Raji (cell line): Measurements from ENCODE around the gene SLC30A9.

Experiments used
- POLR2A ChIP-seq: IDR thresholded peaks from 2 replicates; pipeline ENCODE4 v1.6.1; 2011; ENCODE audit warnings: low read depth, low read length, control low read depth; ENCODE audit not compliant: insufficient read depth

Gene SLC30A9

DNA sequence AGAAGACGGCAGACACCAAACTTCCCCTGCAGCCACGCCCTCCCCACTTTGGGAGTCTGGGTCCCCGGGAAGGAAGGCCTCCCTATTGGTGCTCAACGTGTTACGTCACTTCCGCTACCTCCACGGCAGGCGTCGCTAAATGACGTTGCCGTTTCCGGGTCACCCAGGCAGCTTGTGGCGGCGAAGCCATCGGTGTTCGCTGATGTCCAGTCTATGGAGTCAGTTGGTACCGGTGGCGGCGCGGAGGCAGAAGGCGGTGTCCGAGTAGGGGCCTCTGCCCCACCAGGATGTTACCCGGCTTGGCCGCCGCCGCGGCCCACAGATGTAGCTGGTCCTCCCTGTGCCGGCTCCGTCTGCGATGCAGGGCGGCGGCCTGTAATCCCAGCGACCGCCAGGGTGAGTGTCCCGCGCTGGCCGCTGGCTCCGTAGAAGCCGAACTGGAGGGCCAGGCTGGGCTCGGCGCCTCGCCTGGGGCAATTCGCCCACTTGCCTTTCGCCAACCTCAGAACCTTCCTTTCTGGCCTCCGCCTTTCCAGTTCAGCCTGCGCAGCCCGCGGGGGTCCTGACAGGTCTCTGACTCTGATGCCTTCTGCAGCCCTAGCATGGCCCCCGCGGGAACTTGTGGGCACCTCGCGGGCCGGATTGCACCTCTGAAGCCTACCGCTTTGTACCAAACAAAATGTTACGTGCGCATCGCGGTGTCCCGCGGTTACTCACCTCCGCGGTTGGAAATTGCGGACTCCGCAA, at the start of gene SLC30A9:
SLC30A9 (plus strand) TSS at position 166 of the 747 bp plus-strand sequence; CDS start at position 288, 122 bp downstream.
- TF ChIP-seq POLR2A, result peak; percentile 94

DNA sequence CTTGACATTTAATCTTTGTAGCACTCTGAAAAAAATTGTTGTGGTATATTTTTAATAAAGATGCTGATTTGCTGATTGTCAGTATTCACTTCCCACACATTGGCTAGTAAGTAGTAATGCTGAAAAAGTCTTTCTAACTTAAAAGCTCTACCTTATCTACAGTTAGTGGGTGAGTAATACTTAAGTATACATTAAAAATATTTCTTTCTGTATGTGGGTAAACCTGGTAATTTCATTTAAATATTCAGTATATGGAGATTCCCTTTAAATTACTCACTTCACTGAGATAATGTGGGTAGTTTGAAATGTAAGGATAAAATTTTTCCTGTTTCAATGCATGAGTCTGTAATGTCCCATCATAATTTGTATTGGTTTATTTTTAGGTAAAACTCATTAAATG, 49.5 kb upstream of the SLC30A9 start:
- no peak for TF ChIP-seq POLR2A

DNA sequence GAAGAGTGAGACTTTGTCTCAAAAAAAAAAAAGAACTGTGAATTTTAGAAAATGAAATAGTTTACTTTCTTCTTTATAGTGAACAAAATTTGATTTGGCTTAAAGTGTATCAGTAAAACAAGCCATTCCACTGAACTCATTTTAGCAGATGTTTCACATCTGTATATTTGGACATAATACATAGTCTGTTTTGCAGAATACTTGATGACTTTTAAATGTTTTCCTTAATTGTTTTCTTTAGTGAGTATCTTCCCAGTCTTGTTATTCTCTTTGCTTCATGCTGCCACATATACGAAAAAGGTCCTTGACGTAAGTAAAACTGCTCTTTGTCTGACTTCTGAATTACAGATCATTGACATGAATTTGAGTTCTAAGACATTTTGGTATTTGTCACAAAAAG, 46.8 kb upstream of the SLC30A9 start:
- TF ChIP-seq POLR2A, result no peak

DNA sequence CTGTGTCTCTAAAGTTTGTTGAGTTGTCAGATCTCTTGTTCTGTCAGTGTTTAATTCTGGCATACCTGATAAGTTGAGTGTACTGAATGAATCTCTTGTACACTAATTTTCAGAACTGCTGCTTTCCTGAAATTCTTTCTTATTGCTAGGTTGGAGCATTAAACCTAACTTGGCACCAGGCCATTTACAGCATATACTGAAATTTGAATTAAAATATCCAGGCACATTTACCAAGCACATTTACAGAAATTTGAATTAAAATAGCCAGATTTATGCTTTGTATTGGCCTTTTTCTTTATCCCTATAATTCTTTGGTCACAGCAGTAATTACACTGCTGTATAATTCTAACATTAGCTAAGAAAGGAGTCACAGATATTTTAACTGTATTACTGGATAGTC, 46.2 kb upstream of the SLC30A9 start:
- TF ChIP-seq POLR2A, result no peak

DNA sequence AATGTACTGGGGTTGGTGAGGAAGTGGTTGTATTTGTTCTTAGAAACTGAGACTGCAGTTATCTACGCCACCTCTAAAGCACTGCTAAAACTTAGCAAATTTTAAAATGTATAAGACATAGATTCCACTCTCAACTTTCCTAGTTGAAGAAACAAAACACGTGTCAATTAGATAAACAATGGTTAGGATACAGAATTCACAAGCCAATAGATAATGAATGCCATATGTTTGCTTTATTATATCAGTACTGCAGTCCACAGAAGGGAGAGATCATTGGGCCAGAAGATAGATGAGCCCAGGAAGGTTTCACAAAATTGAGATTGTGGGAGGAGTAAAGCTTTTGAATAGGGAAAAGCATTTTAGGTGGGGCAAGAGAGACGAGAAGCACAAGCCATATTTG, 40.8 kb upstream of the SLC30A9 start:
- TF ChIP-seq POLR2A, result no peak

DNA sequence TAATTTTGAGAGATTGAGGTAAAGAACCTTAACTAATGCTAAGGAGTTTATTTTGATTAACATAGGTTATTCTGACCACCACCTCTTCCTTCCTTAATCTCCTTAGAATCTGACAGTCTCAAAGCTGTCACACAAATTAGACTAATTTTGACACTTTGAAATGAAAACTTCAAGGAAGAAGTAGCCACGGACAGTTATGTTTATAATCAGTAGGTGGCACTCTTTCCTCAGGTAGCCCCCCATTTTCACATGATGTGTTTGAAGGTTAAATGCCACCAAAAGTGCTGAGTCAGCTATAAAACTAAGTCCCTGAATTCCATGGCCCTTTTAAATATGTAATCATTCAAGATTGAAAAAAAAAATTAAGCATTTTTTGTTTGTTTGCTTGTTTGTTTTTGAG, 32.7 kb upstream of the SLC30A9 start:
- TF ChIP-seq POLR2A, result no peak

DNA sequence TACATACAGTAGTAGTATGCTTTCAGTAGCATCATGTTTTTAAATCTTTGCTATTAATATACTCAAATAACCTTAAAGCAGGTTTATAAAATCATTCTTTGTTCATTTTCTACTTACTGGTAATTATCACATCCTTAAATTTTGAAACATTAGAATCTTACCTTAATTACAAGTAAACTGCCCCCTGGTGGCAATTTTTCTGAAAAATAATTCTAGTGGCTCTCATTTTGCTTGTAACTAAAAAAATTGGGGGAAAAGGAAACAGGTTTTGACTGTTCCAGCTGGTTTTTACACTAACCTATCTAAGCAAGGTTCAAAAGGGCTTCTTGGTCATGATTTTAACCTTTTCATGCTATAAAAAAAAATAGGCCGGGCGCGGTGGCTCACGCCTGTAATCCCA, 27.2 kb upstream of the SLC30A9 start:
- TF ChIP-seq POLR2A, result no peak

DNA sequence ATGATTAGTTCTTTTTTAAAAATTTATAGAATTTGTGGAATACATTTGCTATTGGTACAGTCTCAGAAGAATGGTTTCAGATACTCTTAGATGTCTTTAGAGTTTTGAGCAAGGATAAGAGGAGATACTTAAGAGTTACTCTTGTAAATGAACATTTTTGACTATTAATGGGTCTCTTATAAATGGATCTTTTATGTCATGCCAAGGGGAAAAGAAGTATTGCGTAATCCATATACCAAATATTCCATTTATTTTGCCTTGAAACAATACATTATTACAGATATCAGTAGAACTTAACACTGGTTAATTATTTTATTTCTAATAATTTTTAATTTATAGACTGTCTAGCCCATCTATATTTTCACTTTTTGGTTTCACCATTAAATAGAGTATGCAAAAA, 25.9 kb upstream of the SLC30A9 start:
- no peak for TF ChIP-seq POLR2A

DNA sequence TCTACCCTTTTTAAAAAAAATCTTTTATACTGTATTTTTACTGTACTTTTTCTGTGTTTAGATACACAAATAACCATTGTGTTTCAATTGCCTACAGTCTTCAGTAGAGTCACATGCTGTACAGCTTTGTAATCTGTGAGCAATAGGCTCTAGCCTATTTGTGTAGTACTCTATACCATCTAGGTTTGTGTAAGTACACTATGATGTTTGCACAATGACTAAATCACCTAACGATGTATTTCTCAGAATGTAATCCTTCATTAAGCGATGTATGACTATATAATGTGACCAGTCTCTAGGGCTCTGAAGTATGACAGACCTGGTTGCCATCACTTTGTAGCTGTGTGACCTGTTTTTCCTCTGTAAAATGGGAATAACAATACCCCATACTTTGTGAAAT, 22.9 kb upstream of the SLC30A9 start:
- TF ChIP-seq POLR2A, result no peak

DNA sequence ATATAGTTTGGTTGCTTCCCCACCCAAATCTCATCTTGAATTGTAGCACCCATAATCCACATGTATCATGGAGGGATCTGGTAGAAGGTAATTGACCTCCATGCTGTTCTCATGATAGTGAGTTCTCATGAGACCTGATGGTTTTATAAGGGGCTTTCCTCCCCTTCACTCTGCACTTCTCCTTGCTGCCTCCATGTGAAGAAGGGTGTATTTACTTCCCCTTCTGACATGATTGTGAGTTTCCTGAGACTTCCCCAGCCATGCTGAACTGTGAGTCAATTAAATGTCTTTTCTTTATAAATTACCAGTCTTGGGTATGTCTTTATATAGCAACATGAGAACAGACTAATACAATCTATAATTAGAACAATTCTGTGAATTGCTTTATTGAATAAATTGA, 20.7 kb upstream of the SLC30A9 start:
- no peak for TF ChIP-seq POLR2A

DNA sequence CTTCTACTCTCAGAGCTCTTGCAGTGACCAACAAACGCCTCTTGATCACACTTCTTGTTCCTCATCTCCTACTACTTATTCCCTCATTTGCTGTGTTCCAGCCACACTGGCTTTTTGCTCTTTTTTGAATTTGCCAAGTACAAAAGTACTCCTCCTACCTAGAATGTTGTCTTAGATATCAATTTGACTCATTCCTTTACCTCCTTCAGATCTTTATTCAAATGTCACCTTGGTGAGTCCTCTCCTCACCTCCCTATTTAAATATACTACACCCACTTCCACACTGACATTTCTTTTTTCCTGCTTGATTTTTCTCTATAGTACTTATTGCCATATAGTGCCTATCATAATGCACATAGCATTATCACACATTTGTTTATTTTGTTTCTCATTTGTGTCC, 15.0 kb upstream of the SLC30A9 start:
- no peak for TF ChIP-seq POLR2A

DNA sequence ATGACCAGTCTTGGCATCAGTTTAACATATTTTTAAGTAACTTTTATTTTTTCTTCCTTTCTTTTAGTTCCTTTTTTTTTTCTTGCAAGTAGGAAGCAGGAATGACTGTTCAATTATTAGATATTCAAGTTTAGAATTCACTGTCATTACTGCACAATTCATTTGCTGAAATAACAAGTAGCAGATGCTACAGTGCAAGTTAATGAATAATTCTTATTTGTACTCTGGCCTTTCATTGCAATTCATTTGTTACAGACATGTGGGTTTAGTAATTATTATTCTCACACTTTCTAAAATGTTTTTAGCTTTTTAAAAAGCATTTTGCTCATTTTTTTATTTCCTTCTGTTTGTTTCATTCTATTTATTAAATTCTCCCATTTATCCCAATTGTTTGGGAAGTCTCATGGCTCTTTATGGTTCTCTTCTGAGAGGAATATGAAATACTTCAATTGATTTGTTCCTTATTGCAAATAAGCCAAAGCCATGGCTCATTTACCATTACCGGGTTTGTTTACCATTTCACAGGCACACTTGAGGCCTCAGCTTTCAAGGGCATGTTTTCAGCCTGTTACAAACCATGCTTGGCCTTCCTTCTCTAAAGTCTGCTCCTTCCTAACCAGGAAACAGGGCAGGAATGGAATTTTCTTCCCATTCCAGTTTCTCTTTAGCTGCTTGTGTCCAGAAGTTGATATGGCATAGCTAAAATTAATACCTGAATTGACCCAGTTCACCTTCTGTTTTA, 13.4 kb upstream of the SLC30A9 start:
- TF ChIP-seq POLR2A, result no peak

DNA sequence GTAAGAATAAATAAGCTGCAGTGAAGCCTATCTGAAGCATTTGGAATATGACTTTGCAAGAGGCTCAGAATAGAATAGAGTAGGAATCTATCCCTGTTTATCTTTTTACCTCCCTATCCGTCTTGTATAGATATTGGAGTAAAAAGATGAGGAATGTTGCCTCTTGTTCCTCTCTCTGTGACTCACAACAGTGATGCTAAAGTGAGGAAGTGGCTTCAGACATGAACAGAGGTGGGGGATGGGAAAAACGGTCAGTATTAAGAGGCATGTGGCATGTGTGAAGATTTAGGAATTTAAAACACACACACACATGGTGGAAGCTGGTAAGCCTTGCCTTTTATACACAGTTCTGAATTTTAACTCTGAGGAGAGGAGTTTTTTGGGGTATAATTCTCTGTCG, 12.6 kb upstream of the SLC30A9 start:
- TF ChIP-seq POLR2A, result no peak

DNA sequence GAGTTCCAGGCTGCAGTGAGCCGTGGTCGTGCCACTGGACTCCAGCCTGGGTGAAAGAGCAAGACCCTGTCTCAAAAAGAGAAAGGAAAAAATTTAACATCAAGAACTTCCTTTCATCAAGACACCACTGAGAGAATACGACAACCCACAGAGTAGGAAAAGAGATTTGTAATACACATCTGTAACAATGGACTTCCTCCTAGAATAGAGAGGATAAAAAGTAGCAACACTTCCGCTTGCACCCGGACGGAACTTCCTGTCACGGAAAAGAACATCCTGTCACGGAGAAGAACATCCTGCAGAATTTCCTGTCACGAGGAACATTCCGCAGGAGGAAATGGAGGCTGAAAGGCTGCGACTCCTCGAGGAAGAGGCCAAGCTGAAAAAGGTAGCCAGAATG, 8.9 kb upstream of the SLC30A9 start, which contains the start of gene DCAF4L1:
DCAF4L1 (plus strand) TSS at position 301 of the 400 bp plus-strand sequence; CDS start at position 338, 37 bp downstream.
- no peak for TF ChIP-seq POLR2A

DNA sequence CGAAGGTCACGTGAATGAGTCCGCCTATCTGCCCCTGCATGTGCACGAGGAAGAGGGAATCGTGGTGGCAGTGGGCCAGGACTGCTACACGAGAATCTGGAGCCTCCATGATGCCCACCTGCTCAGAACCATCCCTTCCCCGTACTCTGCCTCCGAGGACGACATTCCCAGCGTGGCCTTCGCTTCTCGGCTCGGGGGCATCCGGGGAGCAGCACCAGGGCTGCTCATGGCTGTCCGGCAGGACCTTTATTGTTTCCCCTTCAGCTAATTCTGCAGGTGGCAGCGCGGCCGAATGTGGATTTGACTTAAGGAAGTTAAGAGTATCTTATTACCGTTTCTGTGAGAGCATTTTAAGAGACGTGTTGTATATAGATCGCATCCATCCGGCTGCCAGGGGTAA, 7.6 kb upstream of the SLC30A9 start:
- no peak for TF ChIP-seq POLR2A

DNA sequence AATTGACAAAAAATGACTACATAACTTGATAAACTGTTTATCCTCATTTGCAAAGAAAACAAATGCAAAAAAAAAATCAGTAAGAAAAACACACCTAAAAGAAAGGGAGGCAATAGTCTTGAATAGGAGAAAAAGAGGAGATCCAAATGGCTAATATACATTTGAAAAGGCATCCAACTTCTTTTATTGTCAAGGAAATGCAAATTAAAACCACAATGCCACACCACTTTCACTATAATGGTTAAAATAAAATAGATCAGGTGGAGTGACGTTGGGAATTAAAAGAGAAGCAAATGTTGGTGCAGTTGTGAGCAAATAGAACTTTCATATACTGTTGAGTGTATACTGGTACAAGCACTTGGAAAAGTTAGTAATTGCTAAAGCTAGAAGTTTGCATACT, 5.2 kb upstream of the SLC30A9 start:
- no peak for TF ChIP-seq POLR2A
